GM12878 (cell line): ENCODE measurements around the gene KRT79. TPM values are rescaled to one million over a fixed set of nuclear protein-coding genes. Genes with fewer than 3 reads are reported as not detected.

ENCODE experiments used
- ATAC-seq: fragments of 200-7000 bp; cut with Tn5 transposase; 3 replicates; pipeline ENCODE4 v1.9.1; 2020; ENCODE audit warnings: mild to moderate bottlenecking, moderate library complexity
- BruUV-seq: library from RNA; stranded (reverse); fragments of 400-500 nt; replicated peaks from 2 replicates; lab custom pipeline; 2021; lab: Mats Ljungman, UMichigan
- CTCF ChIA-PET: fragments of 300-600 bp; sonication (Branson Sonifier 250); formaldehyde crosslinking; extraction: SDS; loops from one replicate; lab custom pipeline; 2021; ENCODE audit warnings: inconsistent platforms; lab: Yijun Ruan, JAX
- POLR2A ChIA-PET: fragments of 350-600 bp; formaldehyde crosslinking; extraction: SDS; loops from one replicate; lab custom pipeline; 2021; ENCODE audit warnings: inconsistent platforms; lab: Charles Lee
- RAD21 ChIA-PET: fragments of 300-600 bp; sonication (Branson Sonifier 250); formaldehyde crosslinking; loops from one replicate; lab custom pipeline; 2023; ENCODE audit warnings: antibody characterized with exemption; ENCODE audit not compliant: unreplicated experiment; lab: Charles Lee
- SMC1A ChIA-PET: fragments of 300-600 bp; sonication (Branson Sonifier 250); formaldehyde crosslinking; loops from one replicate; lab custom pipeline; 2023; ENCODE audit not compliant: unreplicated experiment, uncharacterized antibody; lab: Charles Lee
- DNase-seq: peaks from one replicate; pipeline ENCODE4 v3.0.0-alpha.2; 2011; ENCODE audit warnings: low read depth, low spot score
- FAIRE-seq: peaks from 3 replicates; lab custom pipeline; 2011; peaks lifted over from hg19 to GRCh38; lab: Jason Lieb, UNC
- H2AFZ ChIP-seq: 2 replicates; pipeline ENCODE4 v1.6.0; 2011; ENCODE audit warnings: low read depth, low read length, control low read depth; ENCODE audit not compliant: control insufficient read depth
- H3K27ac ChIP-seq: 2 replicates; pipeline ENCODE4 v1.5.1; 2011; ENCODE audit warnings: control low read depth; ENCODE audit not compliant: control insufficient read depth, insufficient read depth
- H3K27me3 ChIP-seq, 2 experiments: replicated peaks in 1 of 2; 2 replicates each; pipeline versions ENCODE4 v1.6.0 to v1.6.1; 2011; ENCODE audit warnings: low read length in 1 of 2; ENCODE audit not compliant: control insufficient read depth in 2 of 2, insufficient read depth in 2 of 2
- H3K36me3 ChIP-seq, 2 experiments: 2 replicates each; pipeline ENCODE4 v1.5.1; 2011; ENCODE audit warnings: low read length in 1 of 2; ENCODE audit not compliant: control insufficient read depth in 2 of 2, insufficient read depth in 2 of 2
- H3K4me1 ChIP-seq: 2 replicates; pipeline ENCODE4 v1.6.1; 2011; ENCODE audit warnings: mild to moderate bottlenecking, low read length, moderate library complexity, mixed read lengths; ENCODE audit not compliant: control insufficient read depth, insufficient read depth
- H3K4me2 ChIP-seq: 2 replicates; pipeline ENCODE4 v1.6.0; 2011; ENCODE audit warnings: control low read depth; ENCODE audit not compliant: control insufficient read depth, insufficient read depth
- H3K4me3 ChIP-seq: fragments of 200-600 bp; sonication (generic); 2 replicates; pipeline ENCODE4 v1.5.1; 2016
- H3K79me2 ChIP-seq: 2 replicates; pipeline ENCODE4 v1.6.0; 2011; ENCODE audit warnings: low read length; ENCODE audit not compliant: control insufficient read depth, insufficient read depth
- H3K9ac ChIP-seq: 2 replicates; pipeline ENCODE4 v1.8.0; 2011; ENCODE audit warnings: low read length, control low read depth, mixed read lengths; ENCODE audit not compliant: control insufficient read depth, insufficient read depth
- H3K9me3 ChIP-seq: replicated peaks from 3 replicates; pipeline ENCODE4 v1.5.1; 2011; ENCODE audit warnings: mild to moderate bottlenecking, low read length; ENCODE audit not compliant: control insufficient read depth, insufficient read depth
- H4K20me1 ChIP-seq: 2 replicates; pipeline ENCODE4 v1.6.0; 2011; ENCODE audit not compliant: control insufficient read depth, insufficient read depth
- CBX5 ChIP-seq: sonication (generic); IDR thresholded peaks from 2 replicates; pipeline ENCODE4 v1.6.1; 2016; ENCODE audit warnings: low read depth, moderate library complexity, mild to moderate bottlenecking, inconsistent platforms
- HDAC6 ChIP-seq: fragments of 200-600 bp; sonication (generic); IDR thresholded peaks from one replicate; pipeline ENCODE4 v1.8.0; 2017; ENCODE audit warnings: antibody characterized with exemption; ENCODE audit not compliant: unreplicated experiment
- NRF1 ChIP-seq: conservative IDR thresholded peaks from 2 replicates; pipeline ENCODE4 v1.6.1; 2011; ENCODE audit warnings: mild to moderate bottlenecking, low read depth, low read length, improper control_type of control experiment
- YY1 ChIP-seq: IDR thresholded peaks from 2 replicates; pipeline ENCODE4 v1.6.1; 2011; ENCODE audit warnings: low read depth, mild to moderate bottlenecking, low read length
- ZSCAN29 ChIP-seq: fragments of 450-650 bp; IDR thresholded peaks from 2 replicates; pipeline ENCODE4 v1.6.1; 2017; ENCODE audit warnings: mild to moderate bottlenecking, moderate library complexity
- ZZZ3 ChIP-seq: IDR thresholded peaks from 2 replicates; pipeline ENCODE4 v1.6.1; 2011; ENCODE audit warnings: low read depth; ENCODE audit not compliant: control insufficient read depth, insufficient read length
- WGBS: methylation state at CpG from one replicate; pipeline ENCODE4 v1.1.6; 2016; ENCODE audit warnings: low lambda C conversion rate; ENCODE audit not compliant: insufficient replicate concordance, insufficient coverage; ENCODE audit errors: missing lambda C conversion rate; 5-methylcytosine and 5-hydroxymethylcytosine counted together
- in situ Hi-C: fragments of 300-500 bp; cut with MboI; formaldehyde crosslinking; loops from 9 replicates; pipeline ENCODE4 v1.14.3; 2018; ENCODE audit warnings: mixed read lengths
- intact Hi-C: fragments of 100-400 bp; cut with micrococcal nuclease; formaldehyde crosslinking; loops from one replicate; pipeline ENCODE4 v1.14.2; 2022; ENCODE audit not compliant: unreplicated experiment
- polyA plus RNA-seq, 11 experiments: library from polyadenylated mRNA; depleted of rRNA in 4 of 11; unstranded in 6 of 11; stranded (reverse) in 5 of 11; fragments of >200 nt; fragmentation: Nextera tagmentation in 4 of 11; fragmentation: Illumina TruSeq in 1 of 11; extraction: Ambion mirVana in 4 of 11; extraction: Trizol in 1 of 11; gene quantifications; 1 replicate in 1 of 11; 2 replicates in 10 of 11; pipeline versions ENCODE4 v1.2.1 to v1.2.3, GENCODE V29; 2011 to 2016; ENCODE audit warnings: inconsistent platforms in 2 of 11, missing spikeins in 2 of 11, low read depth in 1 of 11
- total RNA-seq, 4 experiments: library from RNA; depleted of rRNA in 3 of 4; stranded (reverse); fragments of >200 nt in 3 of 4; fragmentation: Illumina TruSeq in 1 of 4; extraction: Trizol in 1 of 4; gene quantifications; 2 replicates each; pipeline versions ENCODE4 v1.2.1 to v1.2.3, GENCODE V29; 2013 to 2021
- TF ChIP-seq, protein P1 (sequence below): IDR thresholded peaks from 2 replicates; pipeline ENCODE4 v1.6.1; 2012; ENCODE audit warnings: low read depth, low read length, improper control_type of control experiment
- TF ChIP-seq, protein P2 (sequence below): IDR thresholded peaks from 2 replicates; pipeline ENCODE4 v1.6.1; 2011; ENCODE audit warnings: borderline replicate concordance, low read depth, mild to moderate bottlenecking, moderate library complexity, mixed read lengths, low read length; ENCODE audit not compliant: insufficient read depth; ENCODE audit errors: extremely low read length
- TF ChIP-seq, protein P3 (sequence below): fragments of 450-650 bp; formaldehyde crosslinking; IDR thresholded peaks from 2 replicates; pipeline ENCODE4 v1.5.0; 2022; ENCODE audit warnings: mild to moderate bottlenecking, missing genetic modification characterization
- TF ChIP-seq, protein P4 (sequence below): fragments of 450-650 bp; IDR thresholded peaks from 2 replicates; pipeline ENCODE4 v1.6.1; 2017; ENCODE audit warnings: mild to moderate bottlenecking, moderate library complexity

KRT79 gene
- total and polyA plus RNA-seq, 10 of the 15 experiments (the other 5 are each of a cell fraction or from before 2014, with no cell fraction given): 0.03 to 0.09 (median 0.07) TPM; not detected in 7

DNA sequence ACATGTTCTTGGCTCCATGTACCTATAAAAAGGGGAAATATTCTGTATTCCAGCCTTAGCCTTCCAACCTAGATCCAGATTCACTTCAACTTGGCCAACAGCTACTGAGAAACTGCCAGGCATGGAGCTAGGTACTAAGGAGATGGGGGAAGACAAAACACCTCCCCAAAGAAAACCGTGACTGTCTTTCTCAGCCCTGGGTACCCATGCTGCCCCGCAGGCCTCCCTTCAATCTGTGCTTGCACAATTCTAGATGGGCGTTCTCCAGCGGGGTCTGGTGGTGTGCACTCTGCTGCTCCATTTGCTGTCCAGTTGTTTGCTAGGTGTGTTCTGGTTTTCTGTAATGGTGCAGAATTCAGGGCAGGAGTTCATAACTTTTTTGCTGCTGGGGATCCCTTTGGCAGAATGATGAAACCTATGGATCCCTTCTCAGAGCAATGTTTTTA is 19.4 kb downstream of the KRT79 start:
- TF ChIP-seq, protein P1, sequence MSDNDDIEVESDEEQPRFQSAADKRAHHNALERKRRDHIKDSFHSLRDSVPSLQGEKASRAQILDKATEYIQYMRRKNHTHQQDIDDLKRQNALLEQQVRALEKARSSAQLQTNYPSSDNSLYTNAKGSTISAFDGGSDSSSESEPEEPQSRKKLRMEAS: no peak
- TF ChIP-seq ZZZ3 (no peak), HDAC6 (no peak), CBX5 (no peak), YY1 (no peak), ZSCAN29 (no peak), NRF1 (no peak)
- TF ChIP-seq, protein P2, sequence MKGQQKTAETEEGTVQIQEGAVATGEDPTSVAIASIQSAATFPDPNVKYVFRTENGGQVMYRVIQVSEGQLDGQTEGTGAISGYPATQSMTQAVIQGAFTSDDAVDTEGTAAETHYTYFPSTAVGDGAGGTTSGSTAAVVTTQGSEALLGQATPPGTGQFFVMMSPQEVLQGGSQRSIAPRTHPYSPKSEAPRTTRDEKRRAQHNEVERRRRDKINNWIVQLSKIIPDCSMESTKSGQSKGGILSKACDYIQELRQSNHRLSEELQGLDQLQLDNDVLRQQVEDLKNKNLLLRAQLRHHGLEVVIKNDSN: no peak
- TF ChIP-seq, protein P3, sequence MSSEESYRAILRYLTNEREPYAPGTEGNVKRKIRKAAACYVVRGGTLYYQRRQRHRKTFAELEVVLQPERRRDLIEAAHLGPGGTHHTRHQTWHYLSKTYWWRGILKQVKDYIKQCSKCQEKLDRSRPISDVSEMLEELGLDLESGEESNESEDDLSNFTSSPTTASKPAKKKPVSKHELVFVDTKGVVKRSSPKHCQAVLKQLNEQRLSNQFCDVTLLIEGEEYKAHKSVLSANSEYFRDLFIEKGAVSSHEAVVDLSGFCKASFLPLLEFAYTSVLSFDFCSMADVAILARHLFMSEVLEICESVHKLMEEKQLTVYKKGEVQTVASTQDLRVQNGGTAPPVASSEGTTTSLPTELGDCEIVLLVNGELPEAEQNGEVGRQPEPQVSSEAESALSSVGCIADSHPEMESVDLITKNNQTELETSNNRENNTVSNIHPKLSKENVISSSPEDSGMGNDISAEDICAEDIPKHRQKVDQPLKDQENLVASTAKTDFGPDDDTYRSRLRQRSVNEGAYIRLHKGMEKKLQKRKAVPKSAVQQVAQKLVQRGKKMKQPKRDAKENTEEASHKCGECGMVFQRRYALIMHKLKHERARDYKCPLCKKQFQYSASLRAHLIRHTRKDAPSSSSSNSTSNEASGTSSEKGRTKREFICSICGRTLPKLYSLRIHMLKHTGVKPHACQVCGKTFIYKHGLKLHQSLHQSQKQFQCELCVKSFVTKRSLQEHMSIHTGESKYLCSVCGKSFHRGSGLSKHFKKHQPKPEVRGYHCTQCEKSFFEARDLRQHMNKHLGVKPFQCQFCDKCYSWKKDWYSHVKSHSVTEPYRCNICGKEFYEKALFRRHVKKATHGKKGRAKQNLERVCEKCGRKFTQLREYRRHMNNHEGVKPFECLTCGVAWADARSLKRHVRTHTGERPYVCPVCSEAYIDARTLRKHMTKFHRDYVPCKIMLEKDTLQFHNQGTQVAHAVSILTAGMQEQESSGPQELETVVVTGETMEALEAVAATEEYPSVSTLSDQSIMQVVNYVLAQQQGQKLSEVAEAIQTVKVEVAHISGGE (CRISPR knock-in tag): no peak
- TF ChIP-seq, protein P4, sequence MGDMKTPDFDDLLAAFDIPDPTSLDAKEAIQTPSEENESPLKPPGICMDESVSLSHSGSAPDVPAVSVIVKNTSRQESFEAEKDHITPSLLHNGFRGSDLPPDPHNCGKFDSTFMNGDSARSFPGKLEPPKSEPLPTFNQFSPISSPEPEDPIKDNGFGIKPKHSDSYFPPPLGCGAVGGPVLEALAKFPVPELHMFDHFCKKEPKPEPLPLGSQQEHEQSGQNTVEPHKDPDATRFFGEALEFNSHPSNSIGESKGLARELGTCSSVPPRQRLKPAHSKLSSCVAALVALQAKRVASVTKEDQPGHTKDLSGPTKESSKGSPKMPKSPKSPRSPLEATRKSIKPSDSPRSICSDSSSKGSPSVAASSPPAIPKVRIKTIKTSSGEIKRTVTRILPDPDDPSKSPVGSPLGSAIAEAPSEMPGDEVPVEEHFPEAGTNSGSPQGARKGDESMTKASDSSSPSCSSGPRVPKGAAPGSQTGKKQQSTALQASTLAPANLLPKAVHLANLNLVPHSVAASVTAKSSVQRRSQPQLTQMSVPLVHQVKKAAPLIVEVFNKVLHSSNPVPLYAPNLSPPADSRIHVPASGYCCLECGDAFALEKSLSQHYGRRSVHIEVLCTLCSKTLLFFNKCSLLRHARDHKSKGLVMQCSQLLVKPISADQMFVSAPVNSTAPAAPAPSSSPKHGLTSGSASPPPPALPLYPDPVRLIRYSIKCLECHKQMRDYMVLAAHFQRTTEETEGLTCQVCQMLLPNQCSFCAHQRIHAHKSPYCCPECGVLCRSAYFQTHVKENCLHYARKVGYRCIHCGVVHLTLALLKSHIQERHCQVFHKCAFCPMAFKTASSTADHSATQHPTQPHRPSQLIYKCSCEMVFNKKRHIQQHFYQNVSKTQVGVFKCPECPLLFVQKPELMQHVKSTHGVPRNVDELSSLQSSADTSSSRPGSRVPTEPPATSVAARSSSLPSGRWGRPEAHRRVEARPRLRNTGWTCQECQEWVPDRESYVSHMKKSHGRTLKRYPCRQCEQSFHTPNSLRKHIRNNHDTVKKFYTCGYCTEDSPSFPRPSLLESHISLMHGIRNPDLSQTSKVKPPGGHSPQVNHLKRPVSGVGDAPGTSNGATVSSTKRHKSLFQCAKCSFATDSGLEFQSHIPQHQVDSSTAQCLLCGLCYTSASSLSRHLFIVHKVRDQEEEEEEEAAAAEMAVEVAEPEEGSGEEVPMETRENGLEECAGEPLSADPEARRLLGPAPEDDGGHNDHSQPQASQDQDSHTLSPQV: no peak
- Histone ChIP-seq H3K79me2 (no peaks in the 10 kb centered on the region), H3K27me3 (peaks cover 0 to 2% of the 10 kb centered on the region in 2 experiments; a peak in 1 of 4 replicates), H3K9me3 (no peaks in the 10 kb centered on the region), H3K9ac (no peak overlapping the region), H3K36me3 (no peaks in the 10 kb centered on the region), H3K27ac (no peak overlapping the region), H4K20me1 (no peaks in the 10 kb centered on the region), H3K4me1 (no peaks in the 10 kb centered on the region), H2AFZ (no peak overlapping the region), H3K4me2 (no peak overlapping the region), H3K4me3 (no peak overlapping the region)
- ATAC-seq: no peak
- ChIA-PET RAD21 (no interaction called here), CTCF (no interaction called here), SMC1A (no interaction called here), POLR2A (no interaction called here)
- intact Hi-C loops (no loop called here), in situ Hi-C loops (no loop called here)
- no peak for DNase-seq
- no peak for FAIRE-seq
- BruUV-seq: no TSS peak
- WGBS: 5% methylated on average over 4 of the region's 4 CpGs
